GM10248 (cell line): ENCODE data around the gene ALLC.

Source experiments
- CTCF ChIA-PET: fragments of 300-600 bp; sonication (Branson Sonifier 250); formaldehyde crosslinking; extraction: SDS; loops from one replicate; lab custom pipeline; 2021; ENCODE audit warnings: antibody characterized with exemption; lab: Yijun Ruan, JAX
- POLR2A ChIA-PET: fragments of 350-650 bp; sonication (Branson Sonifier 250); formaldehyde crosslinking; extraction: SDS; loops from one replicate; lab custom pipeline; 2020; ENCODE audit warnings: antibody characterized with exemption; lab: Yijun Ruan, JAX
- DNase-seq: peaks from one replicate; pipeline ENCODE4 v3.0.0; 2012; ENCODE audit errors: extremely low spot score
- TF ChIP-seq, protein P1 (sequence below): IDR thresholded peaks from 2 replicates; pipeline ENCODE4 v1.5.1; 2012; ENCODE audit warnings: mild to moderate bottlenecking, low read depth; ENCODE audit errors: extremely low read depth, missing control alignments, control extremely low read depth

Gene ALLC

DNA sequence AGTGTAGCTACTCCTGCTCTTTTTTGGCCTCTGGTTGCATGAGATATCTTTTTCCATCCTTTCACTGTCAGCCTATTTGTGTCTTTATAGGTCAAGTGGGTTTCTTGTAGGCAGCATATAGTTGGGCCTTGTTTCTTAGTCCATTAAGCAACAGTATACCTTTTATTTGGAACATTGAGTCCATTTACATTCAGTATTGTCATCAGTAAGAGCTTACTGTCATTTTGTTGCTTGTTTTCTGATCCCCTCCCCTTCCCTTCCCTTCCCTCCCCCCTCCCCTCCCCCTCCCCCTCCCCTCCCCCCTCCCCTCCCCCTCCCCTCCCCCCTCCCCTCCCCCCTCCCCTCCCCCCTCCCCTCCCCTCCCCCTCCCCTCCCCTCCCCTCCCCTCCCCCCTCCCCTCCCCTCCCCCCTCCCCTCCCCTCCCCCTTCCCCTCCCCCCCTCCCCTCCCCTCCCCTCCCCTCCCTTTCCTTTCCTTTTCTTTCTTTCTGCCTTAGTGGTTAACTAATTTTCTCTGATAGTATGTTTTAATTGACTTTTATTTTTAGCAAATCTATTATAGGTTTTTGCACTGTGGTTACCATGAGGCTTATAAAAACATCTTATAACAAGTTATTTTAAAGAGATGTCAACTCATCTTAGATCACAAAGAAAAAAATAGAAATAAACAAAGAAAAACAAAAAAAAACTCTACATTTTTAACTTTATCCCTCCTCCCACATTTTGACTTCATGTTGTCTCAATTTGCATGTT, 32.2 kb downstream of the ALLC start:
- DNase-seq: no peak
- POLR2A ChIA-PET: interaction anchor here (0.7 kb wide), 1 partner anchor 1131 kb away, joined by 3 read pairs; no protein-coding TSS in a partner anchor
- CTCF ChIA-PET: interaction anchor here (1.5 kb wide), 1 partner anchor 10 kb away, joined by 3 read pairs; no protein-coding TSS in a partner anchor
- TF ChIP-seq, protein P1, sequence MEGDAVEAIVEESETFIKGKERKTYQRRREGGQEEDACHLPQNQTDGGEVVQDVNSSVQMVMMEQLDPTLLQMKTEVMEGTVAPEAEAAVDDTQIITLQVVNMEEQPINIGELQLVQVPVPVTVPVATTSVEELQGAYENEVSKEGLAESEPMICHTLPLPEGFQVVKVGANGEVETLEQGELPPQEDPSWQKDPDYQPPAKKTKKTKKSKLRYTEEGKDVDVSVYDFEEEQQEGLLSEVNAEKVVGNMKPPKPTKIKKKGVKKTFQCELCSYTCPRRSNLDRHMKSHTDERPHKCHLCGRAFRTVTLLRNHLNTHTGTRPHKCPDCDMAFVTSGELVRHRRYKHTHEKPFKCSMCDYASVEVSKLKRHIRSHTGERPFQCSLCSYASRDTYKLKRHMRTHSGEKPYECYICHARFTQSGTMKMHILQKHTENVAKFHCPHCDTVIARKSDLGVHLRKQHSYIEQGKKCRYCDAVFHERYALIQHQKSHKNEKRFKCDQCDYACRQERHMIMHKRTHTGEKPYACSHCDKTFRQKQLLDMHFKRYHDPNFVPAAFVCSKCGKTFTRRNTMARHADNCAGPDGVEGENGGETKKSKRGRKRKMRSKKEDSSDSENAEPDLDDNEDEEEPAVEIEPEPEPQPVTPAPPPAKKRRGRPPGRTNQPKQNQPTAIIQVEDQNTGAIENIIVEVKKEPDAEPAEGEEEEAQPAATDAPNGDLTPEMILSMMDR: no peak

DNA sequence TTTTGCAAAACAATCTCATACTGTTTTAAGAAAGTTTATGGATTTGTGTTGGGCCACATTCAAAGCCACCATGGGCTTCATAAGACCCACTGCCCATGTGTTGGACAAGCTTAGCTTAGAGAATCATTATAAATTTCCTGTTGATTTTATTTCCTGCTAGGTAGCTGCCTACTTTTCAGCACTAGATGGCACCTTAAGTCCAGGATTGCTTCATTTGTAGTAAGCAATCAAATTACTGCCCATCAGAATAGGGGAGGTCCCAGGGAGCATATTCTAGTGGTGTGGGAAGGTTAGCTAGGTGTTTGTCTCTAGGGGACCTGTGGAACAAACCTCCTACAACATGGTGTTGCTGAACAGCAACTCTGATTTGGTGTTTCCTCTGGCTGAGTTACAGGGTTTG, 34.4 kb downstream of the ALLC start:
- DNase-seq: no peak
- TF ChIP-seq, protein P1: no peak
- ChIA-PET CTCF (interaction anchor here (0.8 to 1.7 kb wide), 4 partner anchors 10 to 88 kb away, joined by 3 to 5 read pairs (median 3); no protein-coding TSS in a partner anchor), POLR2A (no interaction called here)

DNA sequence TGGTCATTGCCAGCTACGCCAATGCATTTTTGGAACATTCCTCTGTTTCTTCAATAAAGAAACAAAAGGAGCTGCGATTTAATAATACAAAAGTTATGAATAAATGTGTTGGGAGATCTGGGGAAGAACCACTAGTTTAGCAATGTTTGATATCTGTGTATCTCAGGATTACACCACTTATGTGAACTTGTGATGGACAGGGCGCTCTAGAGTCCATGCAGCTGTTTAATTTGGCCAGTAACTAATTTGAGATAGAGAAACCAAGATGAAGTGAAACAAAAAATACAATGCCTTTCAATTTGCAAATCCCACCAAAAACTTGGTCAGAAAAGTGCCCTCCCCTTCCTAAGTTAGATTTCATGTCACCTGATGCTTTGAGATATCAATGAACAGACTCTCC, 38.5 kb downstream of the ALLC start:
- ChIA-PET CTCF (no interaction called here), POLR2A (no interaction called here)
- TF ChIP-seq, protein P1: no peak
- DNase-seq: no peak

DNA sequence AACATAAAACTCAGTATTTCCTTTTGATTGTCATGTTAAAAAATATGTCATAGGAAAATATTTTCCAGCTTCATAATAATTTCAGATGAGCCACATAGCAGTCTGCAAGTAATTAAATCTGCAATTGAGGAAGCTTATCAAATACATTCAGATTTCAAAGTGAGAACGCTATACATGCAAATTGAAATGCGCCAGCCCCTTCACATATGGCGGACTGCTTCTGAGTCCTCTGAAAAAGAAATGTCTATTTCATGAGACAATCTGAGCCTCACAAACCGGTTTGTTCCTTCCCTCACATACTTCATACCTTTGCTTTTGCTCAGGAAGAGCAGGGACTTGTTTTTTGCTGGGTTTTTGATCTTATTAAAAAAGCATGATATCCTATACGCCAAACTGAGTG, 43.1 kb downstream of the ALLC start:
- POLR2A ChIA-PET: no interaction called here
- no peak for DNase-seq
- CTCF ChIA-PET: interaction anchor here (0.9 kb wide), 1 partner anchor 10 kb away, joined by 3 read pairs; no protein-coding TSS in a partner anchor
- TF ChIP-seq, protein P1: no peak

DNA sequence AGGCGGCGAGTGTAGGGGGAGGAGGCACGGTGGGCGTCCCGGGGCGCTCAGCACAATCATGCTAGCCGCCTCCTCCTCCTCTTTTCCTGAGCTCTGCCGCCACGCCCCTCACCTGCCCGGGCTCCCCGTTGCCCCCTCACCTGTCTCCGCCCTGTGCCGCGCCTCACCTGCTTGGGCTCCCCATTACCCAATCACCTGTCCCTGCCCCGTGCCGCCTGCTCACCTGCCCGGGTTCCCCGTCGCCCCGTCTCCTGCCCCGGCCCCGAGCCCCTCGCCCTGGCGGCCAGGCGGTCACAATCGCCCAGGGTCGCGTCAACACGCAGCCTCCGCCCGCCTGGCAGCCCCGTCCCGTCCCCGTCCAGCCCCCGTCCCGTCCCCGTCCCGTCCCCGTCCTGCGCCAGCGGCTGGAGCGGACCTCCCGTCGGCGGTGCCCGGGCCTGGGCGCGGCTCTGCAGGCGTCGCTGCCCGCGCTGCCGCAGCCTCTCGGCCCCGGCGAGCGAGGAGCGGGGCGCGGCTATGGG, 45.3 kb downstream of the ALLC start, which contains the start of gene DCDC2C:
TSS of gene DCDC2C (plus strand) at position 340 of the 521 bp plus-strand sequence. CDS start at position 517, 177 bp downstream.
- DNase-seq: no peak
- TF ChIP-seq, protein P1: no peak
- ChIA-PET POLR2A (no interaction called here), CTCF (interaction anchor here (1.3 kb wide), 1 partner anchor 51 kb away, joined by 3 read pairs; no protein-coding TSS in a partner anchor)

DNA sequence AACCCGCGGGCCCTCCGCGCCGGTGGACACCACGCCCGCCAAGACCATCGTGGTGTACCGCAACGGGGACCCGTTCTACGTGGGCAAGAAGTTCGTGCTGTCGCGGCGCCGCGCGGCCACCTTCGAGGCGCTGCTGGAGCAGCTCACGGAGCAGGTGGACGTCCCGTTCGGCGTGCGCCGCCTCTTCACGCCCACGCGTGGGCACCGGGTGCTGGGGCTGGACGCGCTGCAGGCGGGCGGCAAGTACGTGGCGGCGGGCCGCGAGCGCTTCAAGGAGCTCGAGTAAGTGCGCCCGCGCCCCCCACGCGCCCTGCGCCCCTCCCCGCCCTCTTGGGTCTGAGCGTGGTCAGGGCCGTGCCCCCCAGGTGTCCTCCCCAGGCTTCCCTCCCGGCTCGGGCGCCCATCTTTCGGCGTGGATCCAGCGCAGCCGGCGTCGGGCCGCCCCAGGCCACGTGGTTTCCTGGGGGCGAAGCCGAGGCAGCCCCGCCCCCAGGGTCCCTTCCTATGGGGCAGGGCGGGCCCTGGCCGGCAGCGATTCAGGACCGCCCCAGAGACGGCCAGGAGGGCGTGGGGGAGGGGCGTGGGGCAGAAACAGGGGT, 45.9 kb downstream of the ALLC start:
- DNase-seq: no peak

More for the DNA sequence above, 45.9 kb downstream of the ALLC start:
- ChIA-PET POLR2A (no interaction called here), CTCF (no interaction called here)
- TF ChIP-seq, protein P1: no peak
